Measurements from ENCODE around the gene GRID1. TPM values are rescaled to one million over a fixed set of nuclear protein-coding genes. Genes with fewer than 3 reads are reported as not detected.

Gene GRID1
- total RNA-seq, 1 experiment from 2014 or later = 0.07 TPM

DNA sequence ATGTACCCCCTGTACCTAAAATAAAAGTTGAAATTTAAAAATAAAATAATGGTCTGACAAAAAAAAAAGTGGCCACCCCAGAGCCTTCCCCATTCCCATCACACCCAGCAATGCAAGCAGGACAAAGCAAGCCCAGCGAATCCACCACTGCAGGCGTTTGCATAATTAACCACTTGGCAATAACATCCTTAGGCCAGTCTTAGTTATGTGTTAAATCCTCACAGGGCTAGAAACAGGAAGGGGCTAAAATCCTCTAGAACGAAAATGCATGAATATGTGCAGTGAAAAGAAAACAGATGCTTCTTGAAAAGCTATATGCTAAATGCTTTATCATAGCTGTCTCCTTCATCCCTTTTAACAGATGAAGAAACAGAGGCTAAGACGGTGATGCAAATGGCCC lies 229.7 kb downstream of the GRID1 start:
- H3K9me2 ChIP-seq (replicated peaks; ENCODE audit: insufficient read depth, low read length) = no peaks in the 10 kb centered on the region
- H3K27ac ChIP-seq (ENCODE audit: low read length) = no peak overlapping the region
- H2AFZ ChIP-seq (ENCODE audit: low read length) = no peak overlapping the region
- DNase-seq = no peak
- no peaks in the 10 kb centered on the region for H4K20me1 ChIP-seq (ENCODE audit: insufficient read depth, low read depth, low read length)
- H3K4me1 ChIP-seq (ENCODE audit: low read length) = peaks cover 49% of the 10 kb centered on the region
- no peaks in the 10 kb centered on the region for H3K9me3 ChIP-seq (ENCODE audit: low read length)
- no peak overlapping the region for H3K9ac ChIP-seq (ENCODE audit: low read length)
- H3K4me2 ChIP-seq (ENCODE audit: low read depth, low read length, poor library complexity, severe bottlenecking) = no peak overlapping the region
- no peak overlapping the region for H3K4me3 ChIP-seq (ENCODE audit: low read length)
- H3K79me2 ChIP-seq (ENCODE audit: low read length) = no peaks in the 10 kb centered on the region
- H3K36me3 ChIP-seq (ENCODE audit: insufficient read depth, low read length) = no peaks in the 10 kb centered on the region
- no peaks in the 10 kb centered on the region for H3K27me3 ChIP-seq (ENCODE audit: low read length)

DNA sequence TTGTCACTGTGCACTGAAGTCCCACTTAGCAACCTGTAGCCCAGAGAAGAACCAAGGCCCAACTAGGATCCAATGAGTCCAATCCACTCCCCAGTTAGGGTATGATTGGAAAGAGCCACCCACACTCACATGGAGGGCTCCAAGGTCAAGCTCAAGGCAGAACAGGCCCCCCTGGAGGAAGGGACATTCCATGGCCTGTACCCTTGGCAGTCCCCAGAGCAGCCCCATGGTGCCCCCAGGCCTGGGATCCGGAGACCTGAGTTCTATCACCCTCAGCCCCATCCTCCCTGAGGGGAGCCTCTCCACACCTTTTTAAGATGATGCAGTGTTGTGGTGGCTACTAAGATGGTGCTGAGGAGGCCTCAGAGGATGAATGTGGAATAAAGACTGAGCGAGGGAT lies 231.4 kb downstream of the GRID1 start:
- H2AFZ ChIP-seq (ENCODE audit: low read length) = no peak overlapping the region
- H3K79me2 ChIP-seq (ENCODE audit: low read length) = no peaks in the 10 kb centered on the region
- no peaks in the 10 kb centered on the region for H3K9me2 ChIP-seq (replicated peaks; ENCODE audit: insufficient read depth, low read length)
- no peak overlapping the region for H3K4me3 ChIP-seq (ENCODE audit: low read length)
- H3K4me1 ChIP-seq (ENCODE audit: low read length) = peaks cover 32% of the 10 kb centered on the region
- no peak overlapping the region for H3K27ac ChIP-seq (ENCODE audit: low read length)
- DNase-seq = no peak
- H3K27me3 ChIP-seq (ENCODE audit: low read length) = no peaks in the 10 kb centered on the region
- no peaks in the 10 kb centered on the region for H3K36me3 ChIP-seq (ENCODE audit: insufficient read depth, low read length)
- no peaks in the 10 kb centered on the region for H4K20me1 ChIP-seq (ENCODE audit: insufficient read depth, low read depth, low read length)
- no peaks in the 10 kb centered on the region for H3K9me3 ChIP-seq (ENCODE audit: low read length)
- no peak overlapping the region for H3K4me2 ChIP-seq (ENCODE audit: low read depth, low read length, poor library complexity, severe bottlenecking)
- H3K9ac ChIP-seq (ENCODE audit: low read length) = no peak overlapping the region

DNA sequence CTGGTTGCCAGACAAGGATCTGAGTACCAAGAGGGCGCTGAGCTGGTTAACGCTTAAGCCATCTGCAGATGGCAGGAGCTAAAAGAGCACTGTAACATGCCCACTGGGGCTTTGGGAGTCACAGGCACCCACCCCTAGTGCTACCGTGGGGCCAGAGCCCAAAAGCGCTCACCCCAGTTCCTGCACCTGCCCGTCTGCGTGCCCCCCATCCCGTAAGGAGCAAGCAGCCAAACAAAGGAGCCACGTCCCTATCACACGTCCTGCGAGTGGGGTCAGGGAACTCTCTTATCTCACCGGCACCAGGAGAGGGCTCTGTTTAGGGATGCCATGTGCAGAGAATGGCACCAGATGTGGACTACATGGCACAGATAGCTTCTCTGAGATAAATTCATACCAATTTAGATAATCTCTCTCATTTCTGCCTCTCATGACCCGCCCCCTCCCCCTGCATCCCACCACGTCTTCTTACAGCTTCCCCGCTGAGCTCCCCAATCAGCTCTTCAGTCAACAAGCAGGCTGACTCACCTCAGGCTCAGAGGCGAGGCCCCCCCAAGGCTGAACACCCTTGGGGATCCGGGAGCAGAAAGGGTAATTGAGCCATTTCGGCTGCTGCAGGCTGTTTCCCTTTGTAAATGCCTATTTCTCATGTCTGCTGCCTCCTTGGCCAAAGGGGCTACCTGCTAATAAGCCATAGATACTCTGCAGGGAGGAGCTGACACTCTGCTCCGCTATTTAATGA lies 235.7 kb downstream of the GRID1 start:
- H4K20me1 ChIP-seq (ENCODE audit: insufficient read depth, low read depth, low read length) = no peaks in the 10 kb centered on the region
- no peak overlapping the region for H3K4me3 ChIP-seq (ENCODE audit: low read length)
- no peak overlapping the region for H3K27ac ChIP-seq (ENCODE audit: low read length)
- DNase-seq = no peak
- H3K27me3 ChIP-seq (ENCODE audit: low read length) = no peaks in the 10 kb centered on the region
- peaks cover 12% of the 10 kb centered on the region for H3K4me1 ChIP-seq (ENCODE audit: low read length)
- H3K9me2 ChIP-seq (replicated peaks; ENCODE audit: insufficient read depth, low read length) = no peaks in the 10 kb centered on the region
- H2AFZ ChIP-seq (ENCODE audit: low read length) = no peak overlapping the region
- H3K9me3 ChIP-seq (ENCODE audit: low read length) = no peaks in the 10 kb centered on the region
- no peak overlapping the region for H3K4me2 ChIP-seq (ENCODE audit: low read depth, low read length, poor library complexity, severe bottlenecking)
- H3K79me2 ChIP-seq (ENCODE audit: low read length) = no peaks in the 10 kb centered on the region
- H3K36me3 ChIP-seq (ENCODE audit: insufficient read depth, low read length) = no peaks in the 10 kb centered on the region
- H3K9ac ChIP-seq (ENCODE audit: low read length) = no peak overlapping the region

DNA sequence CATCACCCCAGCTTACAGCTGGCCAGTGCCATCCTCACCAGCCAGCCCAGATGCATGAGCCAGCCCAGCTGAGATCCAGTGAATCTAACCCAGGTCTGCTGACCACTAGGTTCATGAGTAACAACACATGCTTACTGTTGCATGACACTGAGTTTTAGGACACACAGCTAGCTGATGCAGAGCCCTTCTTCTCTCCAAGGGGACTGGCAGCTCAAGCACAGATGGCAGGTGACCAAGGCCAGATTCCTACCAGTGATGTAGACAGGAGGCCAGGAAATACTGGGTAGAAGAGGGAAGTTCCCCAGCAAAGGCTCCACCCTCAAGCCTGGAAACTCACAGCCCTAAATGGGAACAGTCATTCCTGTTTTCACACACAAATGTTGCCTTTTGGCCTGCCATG lies 236.6 kb downstream of the GRID1 start:
- no peak overlapping the region for H3K4me2 ChIP-seq (ENCODE audit: low read depth, low read length, poor library complexity, severe bottlenecking)
- no peaks in the 10 kb centered on the region for H3K36me3 ChIP-seq (ENCODE audit: insufficient read depth, low read length)
- DNase-seq = no peak

DNA sequence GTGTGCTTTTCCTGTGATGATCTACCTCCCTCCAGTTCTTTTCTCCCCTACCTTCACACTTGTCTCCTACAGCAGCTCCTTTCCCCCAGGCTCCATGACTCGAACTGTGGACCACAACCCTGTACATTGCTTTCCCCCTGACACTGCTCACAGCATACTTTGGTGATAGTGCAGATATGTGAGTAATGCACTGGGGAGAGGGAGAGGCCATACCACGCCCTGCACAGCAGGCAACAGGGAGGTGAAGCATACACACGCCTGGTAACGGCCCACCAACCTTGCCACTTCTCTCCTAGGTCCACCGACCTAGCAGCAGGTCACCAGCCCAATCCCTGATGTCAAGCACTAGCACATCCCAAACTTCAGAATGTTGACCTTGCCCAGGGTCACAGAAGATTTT lies 238.2 kb downstream of the GRID1 start:
- no peaks in the 10 kb centered on the region for H3K79me2 ChIP-seq (ENCODE audit: low read length)
- H2AFZ ChIP-seq (ENCODE audit: low read length) = no peak overlapping the region
- no peaks in the 10 kb centered on the region for H3K9me2 ChIP-seq (replicated peaks; ENCODE audit: insufficient read depth, low read length)
- no peaks in the 10 kb centered on the region for H3K9me3 ChIP-seq (ENCODE audit: low read length)
- H3K4me3 ChIP-seq (ENCODE audit: low read length) = no peak overlapping the region
- H3K4me1 ChIP-seq (ENCODE audit: low read length) = peaks cover 10% of the 10 kb centered on the region
- no peak for DNase-seq
- no peak overlapping the region for H3K9ac ChIP-seq (ENCODE audit: low read length)
- no peaks in the 10 kb centered on the region for H3K27me3 ChIP-seq (ENCODE audit: low read length)
- H3K36me3 ChIP-seq (ENCODE audit: insufficient read depth, low read length) = no peaks in the 10 kb centered on the region
- no peak overlapping the region for H3K27ac ChIP-seq (ENCODE audit: low read length)
- H3K4me2 ChIP-seq (ENCODE audit: low read depth, low read length, poor library complexity, severe bottlenecking) = no peak overlapping the region
- no peaks in the 10 kb centered on the region for H4K20me1 ChIP-seq (ENCODE audit: insufficient read depth, low read depth, low read length)

More for the DNA sequence above, 236.6 kb downstream of the GRID1 start:
- H3K27me3 ChIP-seq (ENCODE audit: low read length) = no peaks in the 10 kb centered on the region
- no peaks in the 10 kb centered on the region for H3K79me2 ChIP-seq (ENCODE audit: low read length)
- H3K9ac ChIP-seq (ENCODE audit: low read length) = no peak overlapping the region
- no peaks in the 10 kb centered on the region for H4K20me1 ChIP-seq (ENCODE audit: insufficient read depth, low read depth, low read length)
- no peak overlapping the region for H2AFZ ChIP-seq (ENCODE audit: low read length)
- H3K4me1 ChIP-seq (ENCODE audit: low read length) = peaks cover 12% of the 10 kb centered on the region
- no peak overlapping the region for H3K4me3 ChIP-seq (ENCODE audit: low read length)
- H3K9me3 ChIP-seq (ENCODE audit: low read length) = no peaks in the 10 kb centered on the region
- H3K9me2 ChIP-seq (replicated peaks; ENCODE audit: insufficient read depth, low read length) = no peaks in the 10 kb centered on the region
- no peak overlapping the region for H3K27ac ChIP-seq (ENCODE audit: low read length)

DNA sequence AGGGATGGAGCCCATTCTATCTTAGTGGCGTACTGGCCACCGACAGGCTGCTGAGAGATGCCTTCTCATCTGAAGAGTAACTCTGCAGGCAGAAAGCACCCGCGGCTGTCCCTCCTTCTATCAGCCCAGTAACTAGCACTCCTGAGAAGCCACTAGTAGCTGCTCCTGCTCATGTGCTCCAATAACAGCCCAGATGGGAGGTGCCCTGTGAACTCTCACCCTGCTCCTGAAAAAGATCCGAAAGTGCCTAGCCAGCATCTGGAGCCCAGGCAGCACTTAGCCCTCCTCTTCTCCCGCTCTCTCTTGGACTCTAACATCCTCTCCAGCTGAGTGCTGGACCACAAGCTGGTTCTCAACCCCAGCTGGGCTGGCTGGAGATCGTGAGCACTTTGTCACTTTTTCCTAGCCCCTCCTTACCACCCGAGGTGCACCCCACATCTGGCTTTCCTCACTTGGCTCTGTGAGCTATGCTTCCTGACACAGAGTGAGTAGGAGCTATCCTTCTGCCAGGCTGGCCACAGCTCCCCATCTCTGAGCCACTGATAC lies 239.2 kb downstream of the GRID1 start:
- Histone ChIP-seq H3K4me3 (ENCODE audit: low read length) (no peak overlapping the region), H3K9me2 (replicated peaks; ENCODE audit: insufficient read depth, low read length) (no peaks in the 10 kb centered on the region), H3K4me2 (ENCODE audit: low read depth, low read length, poor library complexity, severe bottlenecking) (no peak overlapping the region), H3K27me3 (ENCODE audit: low read length) (no peaks in the 10 kb centered on the region), H3K27ac (ENCODE audit: low read length) (no peak overlapping the region), H4K20me1 (ENCODE audit: insufficient read depth, low read depth, low read length) (no peaks in the 10 kb centered on the region), H3K36me3 (ENCODE audit: insufficient read depth, low read length) (no peaks in the 10 kb centered on the region), H2AFZ (ENCODE audit: low read length) (no peak overlapping the region), H3K9ac (ENCODE audit: low read length) (no peak overlapping the region), H3K9me3 (ENCODE audit: low read length) (no peaks in the 10 kb centered on the region), H3K79me2 (ENCODE audit: low read length) (no peaks in the 10 kb centered on the region), H3K4me1 (ENCODE audit: low read length) (no peaks in the 10 kb centered on the region)
- DNase-seq = no peak

DNA sequence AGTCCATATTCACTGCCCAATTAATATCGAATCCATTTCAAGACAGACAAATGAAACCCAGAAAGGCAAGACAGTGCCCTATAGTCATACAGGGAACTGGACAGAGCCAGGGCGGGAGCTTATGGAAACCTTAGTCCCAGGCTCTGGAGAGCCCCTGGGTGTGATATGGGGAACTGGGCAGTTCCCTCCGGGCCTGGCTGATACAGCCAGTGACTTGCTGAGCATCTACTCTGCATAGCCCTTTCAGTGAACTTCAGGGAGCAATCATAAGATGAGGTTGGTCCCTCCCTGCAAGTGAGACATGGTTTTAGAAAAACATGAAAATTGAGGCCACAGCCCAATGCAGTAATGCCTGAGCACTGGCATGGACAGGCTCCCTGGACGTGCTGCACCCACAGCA lies 241.9 kb downstream of the GRID1 start:
- no peak overlapping the region for H3K4me3 ChIP-seq (ENCODE audit: low read length)
- H3K27me3 ChIP-seq (ENCODE audit: low read length) = no peaks in the 10 kb centered on the region
- no peaks in the 10 kb centered on the region for H3K9me3 ChIP-seq (ENCODE audit: low read length)
- DNase-seq = no peak
- H3K4me1 ChIP-seq (ENCODE audit: low read length) = no peaks in the 10 kb centered on the region
- H3K9me2 ChIP-seq (replicated peaks; ENCODE audit: insufficient read depth, low read length) = no peaks in the 10 kb centered on the region
- no peaks in the 10 kb centered on the region for H4K20me1 ChIP-seq (ENCODE audit: insufficient read depth, low read depth, low read length)
- no peak overlapping the region for H3K9ac ChIP-seq (ENCODE audit: low read length)
- no peak overlapping the region for H3K4me2 ChIP-seq (ENCODE audit: low read depth, low read length, poor library complexity, severe bottlenecking)
- no peak overlapping the region for H2AFZ ChIP-seq (ENCODE audit: low read length)
- no peak overlapping the region for H3K27ac ChIP-seq (ENCODE audit: low read length)
- H3K79me2 ChIP-seq (ENCODE audit: low read length) = no peaks in the 10 kb centered on the region
- H3K36me3 ChIP-seq (ENCODE audit: insufficient read depth, low read length) = no peaks in the 10 kb centered on the region

DNA sequence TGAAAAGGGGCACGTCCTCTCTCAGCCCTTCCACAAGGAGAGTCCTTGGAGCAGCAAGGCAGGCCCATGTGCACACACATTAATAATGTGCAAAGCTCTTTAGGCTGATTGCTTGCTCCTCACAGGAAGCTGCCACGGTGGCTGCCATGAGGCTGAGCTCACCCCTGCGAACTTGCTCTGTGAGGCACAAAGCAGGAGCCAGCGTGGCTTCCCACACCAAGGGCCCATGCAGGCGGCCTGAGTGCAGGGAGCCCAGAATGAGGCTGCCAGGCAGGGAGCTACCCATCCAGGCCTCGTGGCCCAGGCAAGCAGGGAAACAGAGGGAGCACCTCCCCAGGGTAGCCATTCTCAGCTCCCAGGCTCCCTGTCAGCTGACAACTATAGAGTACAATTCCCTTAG lies 242.9 kb downstream of the GRID1 start:
- H3K9ac ChIP-seq (ENCODE audit: low read length) = no peak overlapping the region
- no peaks in the 10 kb centered on the region for H3K9me3 ChIP-seq (ENCODE audit: low read length)
- no peaks in the 10 kb centered on the region for H3K27me3 ChIP-seq (ENCODE audit: low read length)
- H3K79me2 ChIP-seq (ENCODE audit: low read length) = no peaks in the 10 kb centered on the region
- H3K4me3 ChIP-seq (ENCODE audit: low read length) = no peak overlapping the region
- no peak overlapping the region for H2AFZ ChIP-seq (ENCODE audit: low read length)
- no peak for DNase-seq
- no peaks in the 10 kb centered on the region for H4K20me1 ChIP-seq (ENCODE audit: insufficient read depth, low read depth, low read length)
- no peak overlapping the region for H3K4me2 ChIP-seq (ENCODE audit: low read depth, low read length, poor library complexity, severe bottlenecking)
- no peaks in the 10 kb centered on the region for H3K4me1 ChIP-seq (ENCODE audit: low read length)
- no peaks in the 10 kb centered on the region for H3K9me2 ChIP-seq (replicated peaks; ENCODE audit: insufficient read depth, low read length)
- no peaks in the 10 kb centered on the region for H3K36me3 ChIP-seq (ENCODE audit: insufficient read depth, low read length)
- no peak overlapping the region for H3K27ac ChIP-seq (ENCODE audit: low read length)

Measured in Karpas-422 (cell line).